Dermis blood vessel endothelial cell (primary cell): Measurements from ENCODE around the gene DNAJC17. TPM values are rescaled to one million over a fixed set of nuclear protein-coding genes. Genes with fewer than 3 reads are reported as not detected.

Experiments
- DNase-seq: peaks from one replicate; pipeline ENCODE4 v3.0.0; 2010
- total RNA-seq: library from RNA; depleted of rRNA; stranded (reverse); fragments of >200 nt; gene quantifications from 2 replicates; pipeline ENCODE4 v1.2.3, GENCODE V29; 2014

The DNAJC17 gene
- total RNA-seq, 1 donor from 2014 or later: 21.6 TPM

GRCh38 chr15:40829115-40829514 lies 21.8 kb upstream of the DNAJC17 start:
- no peak for DNase-seq

- no peak for DNase-seq
These were observed 21.3 kb upstream of the DNAJC17 start, which contains the start of gene PPP1R14D for GRCh38 chr15:40828447-40829036. PPP1R14D (minus strand) TSS chr15:40828708; CDS start chr15:40828641, 67 bp downstream.

- DNase-seq: no peak
These were observed 19.3 kb upstream of the DNAJC17 start for GRCh38 chr15:40826423-40827075.

GRCh38 chr15:40825661-40826422 lies 18.6 kb upstream of the DNAJC17 start:
- DNase-seq: no peak

DNA sequence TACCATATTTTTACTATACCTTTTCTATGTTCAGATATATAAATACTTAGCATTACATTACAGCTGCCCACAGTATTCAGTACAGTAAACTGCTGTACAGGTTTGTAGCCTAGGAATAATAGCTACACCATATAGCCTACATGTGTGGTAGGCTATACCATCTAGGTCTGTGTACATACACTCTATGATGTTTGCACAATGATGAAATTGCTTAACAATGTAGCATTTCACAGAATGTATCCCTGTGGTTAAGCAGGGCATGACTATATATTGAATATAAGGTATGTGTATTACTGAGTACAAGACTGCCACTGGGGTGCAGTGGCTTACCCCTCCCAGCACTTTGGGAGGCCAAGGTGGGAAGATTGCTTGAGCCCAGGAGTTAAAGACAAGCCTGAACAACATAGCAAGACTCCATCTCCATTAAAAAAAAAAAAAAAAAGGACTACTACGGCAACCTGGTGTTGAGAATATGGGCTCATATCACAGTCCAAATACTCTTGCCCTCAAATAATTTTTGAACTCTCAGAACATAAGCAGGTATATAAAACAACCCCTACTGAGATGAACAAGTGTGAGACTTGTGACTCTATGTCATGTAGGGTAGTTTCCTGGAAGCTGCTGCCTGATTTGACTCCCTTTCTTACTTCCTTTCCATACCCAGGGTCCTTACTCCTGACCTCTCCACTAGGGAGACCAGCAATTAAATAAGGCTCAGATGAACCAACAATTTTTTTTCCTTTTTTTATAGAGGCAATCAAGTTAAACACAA lies 16.5 kb upstream of the DNAJC17 start:
- no peak for DNase-seq

DNA sequence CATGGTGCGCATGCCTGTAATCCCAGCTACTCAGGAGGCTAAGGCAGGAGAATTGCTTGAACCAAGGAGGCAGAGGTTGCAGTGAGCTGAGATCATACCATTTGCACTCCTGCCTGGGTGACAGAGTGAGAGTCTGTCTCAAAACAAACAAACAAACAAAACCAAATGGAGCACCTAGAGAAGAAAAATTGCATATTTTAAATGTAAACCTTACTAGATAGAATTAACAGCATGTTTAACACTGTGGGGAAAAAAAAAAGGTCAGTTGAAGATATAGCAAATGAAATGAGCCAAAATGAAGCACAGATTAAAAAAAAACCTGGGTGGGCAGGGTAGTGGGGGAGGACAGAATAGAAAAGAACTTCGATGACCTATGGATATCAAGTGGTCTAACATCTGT lies 13.9 kb upstream of the DNAJC17 start:
- no peak for DNase-seq

DNA sequence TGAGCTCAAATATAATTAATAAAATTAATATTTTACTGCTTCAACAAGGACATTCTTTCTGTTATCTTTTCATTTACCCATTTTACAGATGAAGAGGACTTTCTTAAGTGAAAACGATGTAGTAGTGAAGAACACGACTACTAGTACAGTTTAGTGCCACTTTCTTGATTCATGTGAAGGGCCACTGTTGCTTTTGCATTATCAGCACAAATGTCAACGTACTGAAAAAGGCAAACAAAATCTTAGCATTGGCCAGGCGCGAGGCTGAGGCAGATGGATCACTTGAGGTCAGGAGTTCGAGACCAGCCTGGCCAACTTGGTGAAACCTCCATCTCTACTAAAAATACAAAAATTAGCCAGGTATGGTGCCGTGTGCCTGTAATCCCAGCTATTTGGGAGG lies 11.8 kb upstream of the DNAJC17 start:
- no peak for DNase-seq

DNA sequence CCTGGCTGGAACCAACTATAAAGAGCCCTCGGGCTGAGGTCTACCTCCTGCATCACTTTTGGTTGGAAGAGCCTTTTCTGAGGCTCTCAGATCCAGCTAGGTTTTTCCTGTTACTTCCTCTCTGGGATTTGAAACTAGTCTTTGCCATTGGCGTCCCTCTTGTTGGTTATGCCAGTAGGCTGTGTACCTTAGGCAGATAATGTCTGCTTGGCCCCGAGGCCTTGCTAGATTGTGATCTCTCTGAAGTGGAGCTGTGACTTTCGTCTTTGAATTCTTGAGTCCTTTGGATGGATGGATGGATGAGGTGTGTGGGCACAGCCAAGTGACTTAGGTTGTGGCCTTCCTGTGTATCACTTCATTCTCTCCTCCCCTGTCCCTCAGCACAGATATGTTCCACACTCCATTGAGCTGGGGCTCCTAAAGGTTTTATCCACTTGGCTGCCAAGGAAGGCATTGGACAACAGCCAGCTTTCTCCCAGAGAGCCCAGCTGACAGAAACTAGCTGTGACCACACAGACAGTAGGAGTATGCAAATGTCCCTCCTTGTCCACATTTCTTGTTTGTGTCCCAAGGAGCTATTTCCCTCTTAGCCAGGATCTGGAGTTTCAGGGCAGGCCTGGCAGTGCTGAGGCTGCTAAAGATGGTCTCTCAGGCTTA lies 7.9 kb upstream of the DNAJC17 start:
- DNase-seq: no peak

DNA sequence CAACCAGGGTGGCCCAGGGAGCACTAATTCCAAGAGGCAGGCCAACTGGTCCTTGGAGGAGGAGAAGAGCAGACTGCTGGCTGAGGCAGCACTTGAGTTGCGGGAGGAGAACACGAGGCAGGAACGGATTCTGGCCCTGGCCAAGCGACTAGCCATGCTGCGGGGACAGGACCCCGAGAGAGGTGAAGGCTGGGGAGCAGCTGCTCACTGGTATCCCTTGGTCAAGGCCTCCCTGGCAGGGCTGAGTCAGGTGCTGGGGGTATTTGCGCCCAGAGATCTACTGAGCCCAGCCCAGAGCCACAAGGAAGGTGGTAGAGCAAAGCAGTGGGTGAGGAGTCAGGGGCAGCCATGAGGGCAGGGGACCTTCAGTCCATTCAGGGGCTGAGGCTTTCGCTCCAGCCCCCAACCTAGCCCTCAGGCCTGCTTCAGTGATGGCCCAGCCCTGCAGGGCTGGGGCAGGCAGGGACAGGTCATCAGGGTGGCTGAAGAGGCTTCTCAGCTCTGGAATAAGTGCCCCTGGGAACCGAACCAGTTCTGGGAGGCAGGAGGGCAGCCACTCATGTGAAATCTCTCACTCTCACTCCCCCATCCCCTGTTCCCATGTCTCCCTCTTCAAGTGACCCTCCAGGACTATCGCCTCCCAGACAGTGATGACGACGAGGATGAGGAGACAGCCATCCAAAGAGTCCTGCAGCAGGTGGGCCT lies 5.6 kb upstream of the DNAJC17 start:
- DNase-seq: no peak

- no peak for DNase-seq
These were observed 1.7 kb upstream of the DNAJC17 start for GRCh38 chr15:40808861-40809450.

- DNase-seq: no peak
These were observed 702 bp upstream of the DNAJC17 start for GRCh38 chr15:40807888-40808461.

- DNase-seq: no peak
These were observed 623 bp downstream of the DNAJC17 start for GRCh38 chr15:40806672-40807027.

- no peak for DNase-seq
These were observed 3.6 kb downstream of the DNAJC17 start for GRCh38 chr15:40803688-40804087.

- no peak for DNase-seq
These were observed 4.2 kb downstream of the DNAJC17 start for GRCh38 chr15:40803076-40803475.

GRCh38 chr15:40799523-40799922 lies 7.8 kb downstream of the DNAJC17 start:
- DNase-seq: no peak

GRCh38 chr15:40796512-40796911 lies 10.8 kb downstream of the DNAJC17 start:
- peak; percentile 19 for DNase-seq

- peak; percentile 78 for DNase-seq
These were observed 11.2 kb downstream of the DNAJC17 start for GRCh38 chr15:40796041-40796440.

GRCh38 chr15:40793216-40793989 lies 13.9 kb downstream of the DNAJC17 start:
- peak; percentile 99 for DNase-seq

DNA sequence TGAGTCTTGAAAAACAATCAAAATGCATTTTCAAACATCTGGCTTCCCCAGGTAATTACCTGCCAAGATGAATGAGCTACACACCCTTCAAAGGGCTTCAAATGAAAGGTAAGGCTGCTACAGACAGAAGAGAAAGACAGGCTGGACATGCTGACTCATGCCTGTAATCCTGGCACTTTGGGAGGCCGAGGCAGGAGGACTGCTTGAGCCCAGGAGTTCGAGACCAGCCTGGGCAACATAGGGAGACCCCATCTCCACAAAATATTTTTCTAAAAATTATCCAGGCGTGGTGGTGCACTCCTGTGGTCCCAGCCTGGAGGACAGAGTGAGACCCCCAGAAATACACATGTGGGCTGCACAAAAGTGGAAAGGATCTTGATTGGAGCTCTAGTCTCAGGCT lies 14.9 kb downstream of the DNAJC17 start:
- DNase-seq: no peak

GRCh38 chr15:40790718-40791117 lies 16.6 kb downstream of the DNAJC17 start:
- no peak for DNase-seq
